Smooth muscle cell of the coronary artery (primary cell): ENCODE data around the gene STRA8. TPM values are rescaled to one million over a fixed set of nuclear protein-coding genes. Genes with fewer than 3 reads are reported as not detected.

Source experiments
- total RNA-seq: library from RNA; depleted of rRNA; stranded (reverse); fragments of >200 nt; gene quantifications from 2 replicates; pipeline ENCODE4 v1.2.3, GENCODE V29; 2014; ENCODE audit warnings: low replicate concordance

Gene STRA8, protein sequence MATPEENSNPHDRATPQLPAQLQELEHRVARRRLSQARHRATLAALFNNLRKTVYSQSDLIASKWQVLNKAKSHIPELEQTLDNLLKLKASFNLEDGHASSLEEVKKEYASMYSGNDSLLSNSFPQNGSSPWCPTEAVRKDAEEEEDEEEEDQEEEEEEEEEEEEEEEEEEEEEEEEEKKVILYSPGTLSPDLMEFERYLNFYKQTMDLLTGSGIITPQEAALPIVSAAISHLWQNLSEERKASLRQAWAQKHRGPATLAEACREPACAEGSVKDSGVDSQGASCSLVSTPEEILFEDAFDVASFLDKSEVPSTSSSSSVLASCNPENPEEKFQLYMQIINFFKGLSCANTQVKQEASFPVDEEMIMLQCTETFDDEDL
- not detected in 2 replicates for total RNA-seq

DNA sequence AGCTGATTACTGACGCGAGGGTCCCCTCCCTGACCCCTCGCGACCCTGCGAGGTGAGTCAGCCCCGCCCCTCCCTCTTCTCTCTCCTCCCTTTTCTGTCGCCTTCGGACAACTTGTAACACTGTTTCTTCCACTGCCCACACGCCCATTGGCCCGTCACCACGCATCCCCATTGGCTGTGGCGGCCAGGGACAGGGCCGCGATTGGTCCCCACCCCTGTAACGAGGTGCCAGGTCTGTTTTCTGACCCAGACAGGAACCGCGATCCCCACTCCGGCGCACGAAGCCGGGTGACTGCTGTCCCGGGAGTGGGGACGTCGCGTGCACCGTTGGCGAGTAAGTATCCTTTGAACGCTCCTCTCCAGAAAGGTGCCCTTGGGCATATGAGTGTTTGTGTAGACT is at the start of gene STRA8:
STRA8 (plus strand) TSS at position 269 of the 400 bp plus-strand sequence. CDS start 6,687 bp downstream, outside the sequence.

DNA sequence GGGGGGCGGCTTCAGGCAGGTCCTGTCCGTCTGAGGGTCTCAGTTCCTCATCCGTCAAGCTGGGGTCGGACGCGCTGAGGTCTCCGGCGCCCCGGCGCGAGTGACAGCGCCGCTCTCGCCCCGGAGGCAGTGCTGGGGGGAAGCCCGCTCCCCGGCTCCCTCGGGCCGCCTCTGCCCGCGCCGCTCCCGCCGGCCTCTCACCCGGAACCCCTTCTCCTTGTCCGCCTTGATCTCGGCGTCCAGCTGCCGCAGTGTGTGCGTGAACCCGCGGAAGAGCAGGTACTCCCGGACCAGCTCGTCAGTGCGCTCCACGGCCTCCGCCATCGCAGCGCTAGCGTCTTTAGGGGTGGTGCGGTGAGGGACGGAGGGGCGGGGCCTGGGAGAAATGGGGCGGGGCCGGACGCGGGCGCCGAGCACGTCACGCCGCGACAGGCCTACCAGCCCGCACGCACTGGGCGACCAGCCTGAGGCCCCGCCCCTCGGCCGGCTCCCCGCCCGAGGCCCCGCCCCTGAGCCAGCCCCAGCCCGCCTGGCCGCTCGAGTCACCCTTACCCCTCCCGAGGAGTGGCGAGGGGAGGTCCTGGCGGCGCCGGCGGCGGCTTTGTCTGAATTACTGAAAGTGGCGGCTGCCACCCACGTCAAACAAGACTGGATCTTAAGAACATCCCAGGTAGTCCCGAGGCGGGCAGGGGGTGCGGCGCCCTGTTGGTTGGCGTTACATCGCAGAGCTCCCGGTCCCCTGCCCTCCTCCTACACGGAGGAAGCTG is 22.3 kb upstream of the STRA8 start, which contains the start of gene WDR91:
WDR91 (minus strand) TSS at position 348 of the 767 bp plus-strand sequence; CDS start at position 324, 24 bp downstream.

Other genes with a start within 250 kb of the STRA8 start
- gene AGBL3, start 247.3 kb upstream of the STRA8 start, total RNA-seq: 0.30 and 1.2 TPM in 2 replicates
- 3.4 and 11.5 TPM in 2 replicates for gene TMEM140, start 85.8 kb upstream of the STRA8 start, total RNA-seq
- 19.9 and 25.3 TPM in 2 replicates for gene CYREN, start 63.1 kb upstream of the STRA8 start, total RNA-seq
- gene WDR91, start 22.3 kb upstream of the STRA8 start, total RNA-seq: 6.3 and 6.6 TPM in 2 replicates